Sigmoid colon (tissue), 7 donors: ENCODE measurements around the gene BRD4. TPM values are rescaled to one million over a fixed set of nuclear protein-coding genes. Genes with fewer than 3 reads are reported as not detected.

Experiments
- DNase-seq: peaks from one replicate; pipeline ENCODE4 v3.0.0-alpha.2; 2019
- H3K27ac ChIP-seq, 4 donors: fragments of 200-600 bp; sonication (generic); one replicate each; pipeline ENCODE4 v1.5.1; 2016 to 2019; ENCODE audit warnings: mild to moderate bottlenecking in 1 of 4
- H3K27me3 ChIP-seq, 3 donors: fragments of 200-600 bp; sonication (generic); one replicate each; pipeline ENCODE4 v1.5.1; 2019; ENCODE audit warnings: mild to moderate bottlenecking in 1 of 3
- H3K36me3 ChIP-seq, 4 donors: fragments of 200-600 bp; sonication (generic); one replicate each; pipeline ENCODE4 v1.5.1; 2016 to 2019
- H3K4me1 ChIP-seq, 4 donors: fragments of 200-600 bp; sonication (generic); one replicate each; pipeline ENCODE4 v1.5.1; 2017 to 2019
- H3K4me3 ChIP-seq, 4 donors: fragments of 200-600 bp; sonication (generic); one replicate each; pipeline ENCODE4 v1.5.1; 2017 to 2019; ENCODE audit warnings: mild to moderate bottlenecking in 2 of 4, moderate library complexity in 1 of 4
- H3K9me3 ChIP-seq, 4 donors: fragments of 200-600 bp in 3 of 4; sonication (generic) in 3 of 4; one replicate each; pipeline versions ENCODE4 v1.5.1 to v1.6.1; 2013 to 2019
- CTCF ChIP-seq, 4 experiments: fragments of 450-650 bp in 3 of 4; fragments of 200-600 bp in 1 of 4; IDR thresholded peaks; one replicate each; pipeline ENCODE4 v1.5.1; 2016 to 2019; ENCODE audit warnings: antibody characterized with exemption in 4 of 4, mild to moderate bottlenecking in 3 of 4, moderate library complexity in 2 of 4
- EP300 ChIP-seq, 4 donors: sonication (generic); formaldehyde crosslinking; IDR thresholded peaks; one replicate each; pipeline ENCODE4 v1.6.1; 2017; ENCODE audit warnings: antibody characterized with exemption in 4 of 4
- POLR2A ChIP-seq, 2 donors: fragments of 450-650 bp; IDR thresholded peaks; one replicate each; pipeline ENCODE4 v1.6.1; 2016; ENCODE audit warnings: antibody characterized with exemption in 2 of 2, mild to moderate bottlenecking in 2 of 2, moderate library complexity in 2 of 2
- POLR2AphosphoS5 ChIP-seq, 4 donors: sonication (generic); formaldehyde crosslinking; IDR thresholded peaks; one replicate each; pipeline ENCODE4 v1.6.1; 2017; ENCODE audit warnings: antibody characterized with exemption in 4 of 4
- WGBS, 2 donors: extraction: QIAGEN DNeasy Blood & Tissue Kit; methylation state at CpG; one replicate each; pipeline ENCODE4 v1.1.7; 2013; 5-methylcytosine and 5-hydroxymethylcytosine counted together
- intact Hi-C: fragments of 100-400 bp; cut with DNase I; formaldehyde crosslinking; loops from one replicate; pipeline ENCODE4 v1.15.1; 2023
- polyA plus RNA-seq, 3 donors: library from polyadenylated mRNA; stranded (reverse); fragments of 200-250 nt; gene quantifications; one replicate each; pipeline ENCODE4 v1.2.3, GENCODE V29; 2013
- total RNA-seq, 4 donors: library from RNA; depleted of rRNA; stranded (reverse); fragments of >200 nt; gene quantifications; one replicate each; pipeline ENCODE4 v1.1.0, GENCODE V29; 2016
- donor health status: healthy with polysubstance abuse.
- donor health status: Bipolar disorder and iron deficiency.
- donor health status: healthy.

The BRD4 gene
- total and polyA plus RNA-seq, 7 donors = 9.0 to 43.8 (median 20.1) TPM

- Histone ChIP-seq H3K27ac (no peak overlapping the region), H3K4me3 (no peak overlapping the region), H3K9me3 (no peaks in the 10 kb centered on the region), H3K36me3 (peaks cover 55 to 96% (median 83%) of the 10 kb centered on the region in 4 donors), H3K27me3 (no peaks in the 10 kb centered on the region), H3K4me1 (peaks cover 0 to 15% (median 11%) of the 10 kb centered on the region in 4 donors)
- WGBS, 2 donors = 97% methylated on average over 9 of the region's 9 CpGs
- no peak for DNase-seq
- intact Hi-C loops = no loop called here
- TF ChIP-seq POLR2A (IDR thresholded peaks at IDR 0.05) (no peak), POLR2AphosphoS5 (IDR thresholded peaks at IDR 0.05) (no peak), EP300 (IDR thresholded peaks at IDR 0.05) (no peak), CTCF (IDR thresholded peaks at IDR 0.05) (no peak)
These were observed 37.2 kb upstream of the BRD4 start for GRCh38 chr19:15369594-15369891.

- H3K9me3 ChIP-seq = no peaks in the 10 kb centered on the region
- DNase-seq = no peak
- WGBS, 2 donors = 96% methylated on average over 35 of the region's 35 CpGs
- no peak overlapping the region for H3K27ac ChIP-seq
- no peak for TF ChIP-seq POLR2AphosphoS5 (IDR thresholded peaks at IDR 0.05)
- TF ChIP-seq CTCF (IDR thresholded peaks at IDR 0.05) = no peak
- TF ChIP-seq POLR2A (IDR thresholded peaks at IDR 0.05) = no peak
- TF ChIP-seq EP300 (IDR thresholded peaks at IDR 0.05) = no peak
- no peaks in the 10 kb centered on the region for H3K27me3 ChIP-seq
- H3K4me1 ChIP-seq = peaks cover 0 to 9% (median 5%) of the 10 kb centered on the region in 4 donors
- intact Hi-C loops = no loop called here
- peaks cover 55 to 100% (median 82%) of the 10 kb centered on the region in 4 donors for H3K36me3 ChIP-seq
- H3K4me3 ChIP-seq = no peak overlapping the region
These were observed 36.7 kb upstream of the BRD4 start for GRCh38 chr19:15368798-15369593.

- Histone ChIP-seq H3K36me3 (peaks cover 55 to 91% (median 74%) of the 10 kb centered on the region in 4 donors), H3K9me3 (no peaks in the 10 kb centered on the region), H3K27ac (no peak overlapping the region), H3K27me3 (no peaks in the 10 kb centered on the region), H3K4me1 (peaks cover 0 to under 1% (median 0%) of the 10 kb centered on the region in 4 donors), H3K4me3 (no peak overlapping the region)
- intact Hi-C loops = no loop called here
- no peak for DNase-seq
- 95 to 96% methylated on average over 24 of the region's 24 CpGs for WGBS, 2 donors
- TF ChIP-seq POLR2AphosphoS5 (IDR thresholded peaks at IDR 0.05) = no peak
- no peak for TF ChIP-seq CTCF (IDR thresholded peaks at IDR 0.05)
- no peak for TF ChIP-seq POLR2A (IDR thresholded peaks at IDR 0.05)
- TF ChIP-seq EP300 (IDR thresholded peaks at IDR 0.05) = no peak
These were observed 35.8 kb upstream of the BRD4 start for GRCh38 chr19:15368051-15368632.

- Histone ChIP-seq H3K27me3 (no peaks in the 10 kb centered on the region), H3K9me3 (no peaks in the 10 kb centered on the region), H3K36me3 (peaks cover 50 to 84% (median 68%) of the 10 kb centered on the region in 4 donors), H3K4me1 (no peaks in the 10 kb centered on the region), H3K4me3 (no peak overlapping the region), H3K27ac (no peak overlapping the region)
- DNase-seq = no peak
- WGBS, 2 donors = 77 to 87% methylated on average over 3 of the region's 3 CpGs
- no peak for TF ChIP-seq CTCF (IDR thresholded peaks at IDR 0.05)
- no peak for TF ChIP-seq EP300 (IDR thresholded peaks at IDR 0.05)
- TF ChIP-seq POLR2A (IDR thresholded peaks at IDR 0.05) = no peak
- no peak for TF ChIP-seq POLR2AphosphoS5 (IDR thresholded peaks at IDR 0.05)
- intact Hi-C loops = no loop called here
These were observed 35.1 kb upstream of the BRD4 start for GRCh38 chr19:15367439-15367838.
